KG1 (cell line): ENCODE measurements around the gene BLACAT1.
A peak's percentile ranks its signal among the peaks of the same experiment; 100 is the strongest.
"Not testable (repeated sequence)": the region's sequence is repeated elsewhere in the genome, so short reads cannot be mapped to it uniquely, and the experiment has no call there.

Experiments
- DNase-seq: peaks from one replicate; lab custom pipeline; 2025; lab: John Stamatoyannopoulos, UW

The BLACAT1 gene

GRCh38 chr1:205483372-205483771, 27.5 kb upstream of the BLACAT1 start:
- no peak for DNase-seq

GRCh38 chr1:205482587-205482986, 26.7 kb upstream of the BLACAT1 start:
- not testable (repeated sequence) for DNase-seq

- DNase-seq: no peak
Observed at GRCh38 chr1:205481629-205482151, 25.8 kb upstream of the BLACAT1 start.

- DNase-seq: no peak
Observed at GRCh38 chr1:205481218-205481617, 25.4 kb upstream of the BLACAT1 start.

DNA sequence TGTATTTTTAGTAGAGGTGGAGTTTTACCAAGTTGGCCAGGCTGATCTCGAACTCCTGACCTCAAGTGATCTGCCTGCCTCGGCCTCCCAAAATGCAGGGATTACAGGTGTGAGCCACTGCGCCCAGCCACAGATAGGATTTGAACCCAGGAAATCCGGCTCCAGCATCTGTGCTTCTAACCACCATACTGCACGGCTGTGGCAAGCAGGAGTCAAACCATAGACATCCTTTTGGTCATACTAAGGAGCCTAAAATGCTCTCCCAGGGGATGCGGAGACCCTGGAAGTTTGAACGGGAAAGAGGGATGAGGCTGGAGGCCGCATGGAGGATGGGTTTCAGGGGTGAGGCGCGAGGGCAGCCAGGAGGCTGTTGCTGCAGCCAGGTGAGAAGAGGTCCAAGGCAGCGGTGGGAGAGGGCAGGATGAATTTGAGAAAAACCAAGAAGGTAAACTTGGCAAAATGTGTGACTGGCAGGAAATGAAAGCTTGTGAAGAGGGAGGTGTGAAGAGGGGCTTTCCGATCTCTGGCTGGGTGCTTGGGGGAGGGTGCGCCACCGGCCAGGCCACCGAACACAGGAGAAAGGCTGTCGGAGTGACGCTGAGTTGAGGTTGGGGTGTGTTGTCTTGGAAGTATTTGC, 24.6 kb upstream of the BLACAT1 start:
- no peak for DNase-seq

DNA sequence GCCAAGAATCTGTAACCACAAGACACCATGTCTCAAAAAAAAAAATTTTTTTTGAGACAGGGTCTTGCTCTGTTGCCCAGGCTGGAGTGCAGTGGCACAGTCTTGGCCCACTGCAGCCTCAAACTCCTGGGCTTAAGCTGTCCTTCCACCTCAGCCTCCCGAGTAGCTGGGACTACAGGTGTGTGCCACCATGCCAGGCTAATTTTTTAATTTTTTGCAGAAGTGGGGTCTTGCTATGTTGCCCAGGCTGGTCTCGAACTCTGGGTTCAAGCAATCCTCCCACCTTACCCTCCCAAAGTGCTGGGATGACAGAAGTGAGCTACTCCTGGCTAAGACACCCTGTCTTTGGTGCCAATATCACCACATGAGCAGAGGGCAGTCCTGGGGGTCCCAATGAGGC, 23.1 kb upstream of the BLACAT1 start:
- DNase-seq: not testable (repeated sequence)

DNA sequence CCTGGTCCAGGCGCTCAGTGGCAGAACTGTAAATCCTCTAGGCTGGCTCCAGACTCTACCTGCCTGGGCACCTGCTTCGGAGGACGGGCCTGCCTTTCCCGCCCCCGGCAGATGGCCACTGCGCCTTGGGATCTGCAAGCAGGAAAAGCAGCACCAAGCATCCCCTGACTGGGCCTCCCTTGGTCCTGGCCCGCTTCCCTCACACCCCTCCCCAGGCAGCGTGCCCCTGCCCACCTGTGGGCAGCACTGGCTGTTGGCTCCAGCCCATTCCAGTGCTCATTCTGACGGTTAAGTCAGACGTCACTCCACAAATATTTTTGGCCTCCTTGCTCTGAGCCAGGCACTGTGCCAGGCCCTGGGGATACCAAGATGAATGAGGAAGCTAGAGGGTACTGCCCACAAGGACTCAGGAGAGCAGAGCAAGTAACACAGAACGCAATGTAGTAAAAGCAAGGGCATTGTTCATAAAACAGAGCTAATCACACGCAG, 22.0 kb upstream of the BLACAT1 start:
- no peak for DNase-seq

DNA sequence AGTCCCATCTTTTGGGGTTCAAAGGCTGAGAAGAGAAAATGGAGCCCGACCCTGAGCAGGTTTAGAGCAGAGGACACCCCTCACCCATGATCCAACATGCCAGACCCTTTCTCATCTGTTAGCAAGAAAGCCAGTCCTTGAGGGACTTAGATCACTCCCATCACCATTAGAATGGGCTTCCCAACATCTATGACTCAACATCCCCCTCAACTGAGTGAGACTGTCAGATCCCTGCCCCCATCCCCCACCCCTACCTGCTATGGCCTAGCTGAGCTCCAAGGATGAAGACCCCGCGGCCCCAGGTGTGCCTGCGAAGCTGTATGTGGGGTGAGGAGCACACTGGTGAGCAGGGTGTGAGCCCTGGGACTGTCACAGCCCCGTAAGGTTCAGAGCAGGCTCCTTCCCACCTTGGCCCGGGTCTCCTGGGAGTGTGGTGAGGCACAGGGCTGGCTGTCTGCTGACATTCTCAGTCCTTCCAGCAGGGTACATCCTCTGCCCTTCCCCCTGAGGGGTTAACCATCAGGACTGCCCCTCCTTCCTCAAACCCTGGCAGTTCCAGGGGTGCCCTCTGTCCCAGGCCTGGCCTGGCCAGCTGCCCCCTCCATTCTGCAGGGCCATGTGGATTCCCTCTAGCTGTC, 21.4 kb upstream of the BLACAT1 start:
- DNase-seq: no peak

GRCh38 chr1:205476648-205477047, 20.8 kb upstream of the BLACAT1 start:
- no peak for DNase-seq

GRCh38 chr1:205475855-205476254, 20.0 kb upstream of the BLACAT1 start:
- DNase-seq: no peak

DNA sequence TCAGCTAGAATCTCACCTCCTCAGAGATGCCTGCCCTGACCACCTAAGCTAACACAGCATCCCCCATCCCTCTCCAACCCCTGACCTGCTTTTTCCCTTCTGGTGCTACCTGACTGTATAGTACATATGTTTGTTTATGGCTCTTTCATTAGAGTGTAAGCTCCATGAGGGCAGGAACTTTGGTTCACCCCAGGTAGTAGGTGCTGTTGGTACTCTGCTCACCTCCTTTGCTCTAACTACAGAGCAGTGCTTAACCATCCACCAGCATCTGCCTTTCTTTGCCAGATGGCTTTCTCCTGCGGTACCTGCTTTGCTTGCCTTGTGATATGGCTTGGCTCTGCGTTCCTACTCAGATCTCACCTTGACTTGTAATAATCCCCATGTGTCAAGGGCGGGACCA, 18.7 kb upstream of the BLACAT1 start:
- no peak for DNase-seq

DNA sequence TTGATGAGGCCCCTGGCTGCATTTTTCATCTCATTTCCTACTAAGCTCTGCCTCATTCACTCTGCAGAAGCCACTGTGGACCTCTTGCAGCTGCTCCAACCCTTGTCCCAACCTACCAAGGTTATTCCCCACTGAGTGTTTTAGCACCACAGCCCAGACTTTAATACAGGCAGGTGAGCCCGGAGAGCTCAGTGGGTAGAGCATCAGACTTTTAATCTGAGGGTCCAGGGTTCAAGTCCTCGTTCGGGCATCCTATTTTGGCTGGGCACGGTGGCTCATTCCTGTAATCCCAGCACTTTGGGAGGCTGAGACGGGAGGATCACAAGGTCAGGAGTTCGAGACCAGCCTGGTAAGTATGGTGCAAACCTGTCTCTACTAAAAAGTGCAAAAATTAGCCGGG, 18.1 kb upstream of the BLACAT1 start:
- DNase-seq: no peak

GRCh38 chr1:205473475-205473874, 17.6 kb upstream of the BLACAT1 start:
- no peak for DNase-seq

GRCh38 chr1:205472737-205473441, 17.0 kb upstream of the BLACAT1 start:
- no peak for DNase-seq

DNA sequence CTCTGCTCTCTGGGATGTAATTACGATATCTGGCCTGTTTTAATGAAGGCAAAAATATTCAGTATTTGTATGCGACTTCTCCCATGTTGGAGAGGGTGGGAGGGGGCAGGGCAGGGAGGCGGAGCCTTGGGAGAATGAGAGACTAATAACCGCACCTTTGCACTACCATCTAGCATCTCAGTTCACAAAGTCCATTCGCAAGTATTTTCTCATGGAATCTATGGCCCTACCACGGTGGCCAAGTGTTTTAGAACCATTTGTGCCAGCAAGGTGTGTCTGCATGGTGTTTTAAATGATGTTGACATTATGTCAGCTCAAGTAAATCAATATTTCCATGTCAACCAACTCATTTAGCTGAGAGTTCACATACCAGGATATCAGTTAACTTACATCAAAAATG, 14.3 kb upstream of the BLACAT1 start:
- no peak for DNase-seq

DNA sequence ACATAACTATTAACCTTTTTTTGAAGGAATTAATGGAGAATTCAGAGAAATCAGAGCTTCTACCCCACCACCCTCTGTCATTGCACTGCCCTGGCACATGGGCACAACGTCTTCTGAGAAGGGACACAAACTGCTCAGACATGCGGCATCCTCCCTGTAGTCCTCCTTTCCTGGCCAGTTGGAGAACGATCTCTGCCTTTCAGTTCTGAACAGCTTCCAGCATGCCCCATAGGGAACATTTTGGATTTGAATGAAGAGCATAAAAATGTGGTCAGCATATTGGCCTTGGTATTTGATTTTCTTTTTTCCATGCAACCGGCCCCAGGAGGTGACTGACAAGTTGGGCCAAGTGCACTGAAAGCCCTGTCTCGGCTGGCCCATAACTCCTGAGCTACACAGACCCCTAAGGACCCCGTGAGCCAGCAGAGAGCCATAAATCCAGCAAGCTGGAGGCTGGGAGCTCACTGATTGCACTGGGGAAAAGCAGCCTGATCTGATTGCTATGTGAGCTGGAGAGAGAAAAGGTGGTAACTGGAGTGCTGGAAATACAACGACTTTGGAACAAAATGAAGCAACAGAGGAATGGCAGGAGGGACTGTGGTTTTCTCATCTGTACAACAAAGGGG, 10.9 kb upstream of the BLACAT1 start:
- DNase-seq: no peak

GRCh38 chr1:205465392-205465791, 9.5 kb upstream of the BLACAT1 start:
- DNase-seq: no peak

GRCh38 chr1:205458777-205459566, 3.1 kb upstream of the BLACAT1 start:
- peak; percentile 26 for DNase-seq

DNA sequence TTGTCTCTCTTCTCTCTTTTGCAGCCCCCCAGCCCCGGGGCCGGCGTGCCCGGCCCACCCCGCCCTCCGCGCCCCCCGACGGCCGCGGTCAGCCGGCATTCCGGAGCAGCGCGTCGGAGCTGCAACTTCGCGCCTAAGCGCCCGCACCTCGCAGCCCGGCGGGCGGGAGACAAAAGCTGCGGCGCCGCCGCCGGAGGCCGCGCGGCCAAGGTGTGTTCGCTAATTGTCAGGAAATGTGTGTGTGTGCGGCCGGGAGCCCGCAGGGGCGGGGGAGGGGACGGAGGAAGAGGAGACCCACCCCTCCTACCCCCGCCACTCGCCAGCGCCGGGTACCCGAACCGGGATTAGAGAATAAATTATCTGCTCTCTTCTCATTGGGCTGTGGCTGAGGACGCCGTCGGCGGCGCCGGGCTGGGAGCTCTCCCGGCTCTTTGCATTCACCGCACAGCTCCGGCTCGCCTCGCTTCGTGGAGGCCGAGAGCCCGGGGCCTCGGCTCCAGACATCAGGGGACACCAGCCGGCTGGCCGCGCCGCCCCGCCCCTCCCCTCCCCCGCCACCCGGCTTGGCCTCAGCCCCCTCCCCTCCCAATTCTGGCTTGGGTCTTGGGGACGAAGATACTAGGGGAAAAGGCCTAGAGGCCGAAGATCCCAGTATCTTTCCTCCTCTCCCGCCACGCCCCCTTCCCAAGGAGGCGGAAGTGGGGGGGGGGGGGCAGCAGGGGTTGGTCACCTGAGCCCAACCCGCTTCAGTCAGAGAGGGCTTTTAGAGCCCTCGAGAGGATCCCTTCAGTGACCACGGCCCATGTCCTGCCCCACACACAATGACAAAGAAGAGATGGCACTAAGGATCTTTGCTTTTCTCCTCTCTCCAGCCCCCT, 1.3 kb upstream of the BLACAT1 start:
- DNase-seq: no peak

DNA sequence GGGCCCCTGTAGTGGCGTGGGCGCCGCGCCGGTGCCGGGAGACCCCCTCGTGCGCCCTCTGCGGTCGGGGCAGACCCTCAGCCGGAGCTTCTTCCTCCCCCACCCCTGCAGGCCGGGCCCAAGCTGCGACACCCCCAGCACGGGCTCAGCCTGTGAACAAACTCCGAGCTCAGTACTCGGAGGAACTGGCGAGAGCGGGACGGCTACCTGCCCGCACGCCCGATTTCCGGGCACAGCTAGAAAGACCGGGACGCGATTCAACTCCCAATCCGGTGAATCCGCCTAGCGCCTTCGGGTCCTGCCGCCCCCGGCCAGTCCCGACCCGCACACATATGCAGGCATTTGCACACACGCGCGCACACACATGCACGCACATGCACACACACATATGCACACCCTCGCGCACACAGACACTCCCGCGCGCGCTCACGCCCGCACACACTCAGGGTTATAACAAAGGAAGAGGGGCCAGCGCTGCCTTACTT, 580 bp upstream of the BLACAT1 start:
- no peak for DNase-seq
